Activated CD4-positive, alpha-beta T cell treated with anti-CD3 and anti-CD28 coated beads, Interleukin-2, amount 50 U/mL, for 24 hours (primary cell): ENCODE results near the gene MARCHF5.
"Not testable (repeated sequence)": the region's sequence is repeated elsewhere in the genome, so short reads cannot be mapped to it uniquely, and the experiment has no call there.

Source experiments
- DNase-seq, 2 donors: peaks; one replicate each; pipeline ENCODE4 v3.0.0-alpha.2; 2020; ENCODE audit warnings: low read depth in 1 of 2, low spot score in 1 of 2

Gene MARCHF5

GRCh38 chr10:92385831-92386230 lies 94.9 kb downstream of the MARCHF5 start:
- DNase-seq, result no peak

DNA sequence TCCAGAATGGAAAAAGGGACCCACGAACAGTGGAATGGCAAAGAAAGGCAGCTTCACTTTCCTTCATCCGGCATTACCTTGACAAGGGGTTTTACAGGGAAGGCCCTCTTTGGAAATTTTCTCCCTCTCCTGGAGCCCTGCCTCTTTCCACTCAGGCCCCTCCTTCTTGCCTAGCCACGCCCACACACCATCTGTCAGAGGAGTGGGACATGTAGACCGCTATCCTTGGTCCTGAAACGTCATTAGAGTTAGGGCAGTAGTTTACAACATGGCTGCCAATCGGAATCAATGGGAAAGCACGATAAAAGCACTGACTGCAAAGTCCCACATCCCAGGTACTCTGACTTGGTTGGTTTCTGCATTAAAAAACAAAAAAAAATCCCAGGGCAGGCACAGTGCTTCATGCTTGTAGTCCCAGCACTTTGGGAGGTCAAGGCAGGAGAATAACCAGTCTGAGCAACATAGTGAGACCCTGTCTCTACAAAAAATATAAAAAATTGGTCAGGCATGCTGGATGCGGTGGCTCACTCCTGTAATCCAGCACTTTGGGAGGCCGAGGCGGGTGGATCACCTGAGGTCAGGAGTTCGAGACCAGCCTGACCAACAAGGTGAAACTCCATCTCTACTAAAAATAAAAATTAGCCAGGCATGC lies 96.4 kb downstream of the MARCHF5 start:
- no peak for DNase-seq

DNA sequence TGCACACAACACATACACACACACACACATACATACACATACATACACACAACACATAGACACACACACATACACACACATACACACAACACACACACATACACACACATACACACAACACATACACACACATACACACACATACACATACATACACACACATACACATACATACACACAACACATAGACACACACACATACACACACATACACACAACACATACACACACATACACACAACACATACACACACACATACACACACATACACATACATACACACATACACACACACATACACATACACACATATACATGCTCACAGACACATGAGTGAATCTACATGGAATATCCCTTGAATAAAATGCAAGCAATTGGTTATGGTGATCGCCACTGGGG lies 102.2 kb downstream of the MARCHF5 start:
- not testable (repeated sequence) for DNase-seq

DNA sequence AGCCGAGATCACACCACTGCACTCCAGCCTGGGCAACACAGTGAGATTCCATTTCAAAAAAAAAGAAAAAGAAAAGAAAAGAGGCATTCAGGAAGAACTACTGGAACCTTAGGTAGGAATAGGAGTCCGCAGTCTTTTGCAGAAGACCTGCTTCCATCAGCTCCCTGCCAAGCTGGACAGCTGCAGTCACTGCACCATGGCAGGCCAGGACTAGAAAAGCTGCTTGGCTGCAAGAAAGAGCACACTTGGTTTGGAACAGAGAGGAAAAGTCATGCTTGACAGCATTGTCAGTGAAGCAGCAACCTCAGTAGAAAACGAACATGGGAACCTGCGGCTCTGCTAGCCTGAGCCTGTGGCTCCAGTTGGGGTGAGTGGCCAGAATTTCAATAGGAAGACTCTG lies 104.3 kb downstream of the MARCHF5 start:
- no peak for DNase-seq

DNA sequence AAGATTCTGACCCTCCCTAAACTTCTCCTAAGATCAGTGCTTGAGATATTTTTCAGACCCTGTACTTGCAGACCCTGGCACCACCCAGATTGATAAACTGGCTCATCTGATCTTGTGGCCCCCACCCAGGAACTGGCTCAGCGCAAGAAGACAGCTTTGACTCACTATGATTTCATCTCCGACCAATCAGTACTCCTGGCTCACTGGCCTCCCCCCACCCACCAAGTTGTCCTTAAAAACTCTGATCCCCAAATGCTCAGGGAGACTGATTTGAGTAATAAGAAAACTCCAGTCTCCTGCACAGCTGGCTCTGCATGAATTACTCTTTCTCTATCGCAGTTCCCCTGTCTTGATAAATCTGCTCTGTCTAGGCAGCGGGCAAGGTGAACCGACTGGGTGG lies 111.3 kb downstream of the MARCHF5 start:
- not testable (repeated sequence) for DNase-seq
